Right atrium auricular region (tissue), 2 donors: ENCODE results near the gene PNN. TPM values are rescaled to one million over a fixed set of nuclear protein-coding genes. Genes with fewer than 3 reads are reported as not detected.
"Not testable (repeated sequence)": the region's sequence is repeated elsewhere in the genome, so short reads cannot be mapped to it uniquely, and the experiment has no call there.

Experiments used
- DNase-seq: peaks from one replicate; pipeline ENCODE4 v3.0.0-alpha.2; 2019; ENCODE audit warnings: low spot score
- H3K27ac ChIP-seq, 2 donors: fragments of 200-600 bp; sonication (generic); 1 replicate in 1 of 2; 2 replicates in 1 of 2; pipeline ENCODE4 v1.5.1; 2016 to 2019
- H3K27me3 ChIP-seq, 2 donors: fragments of 200-600 bp; sonication (generic); one replicate each; pipeline versions ENCODE4 v1.5.1 to v1.6.0; 2017 to 2019
- H3K36me3 ChIP-seq: fragments of 200-600 bp; sonication (generic); one replicate; pipeline ENCODE4 v1.5.1; 2016
- H3K4me1 ChIP-seq, 2 donors: fragments of 200-600 bp; sonication (generic); one replicate each; pipeline versions ENCODE4 v1.5.1 to v1.6.0; 2017 to 2019
- H3K4me3 ChIP-seq, 2 donors: fragments of 200-600 bp; sonication (generic); 1 replicate in 1 of 2; 2 replicates in 1 of 2; pipeline ENCODE4 v1.5.1; 2017 to 2019; ENCODE audit warnings: mild to moderate bottlenecking in 1 of 2, moderate library complexity in 1 of 2
- H3K9me3 ChIP-seq, 2 donors: fragments of 200-600 bp; sonication (generic); one replicate each; pipeline ENCODE4 v1.5.1; 2019
- total RNA-seq, 2 donors: library from RNA; depleted of rRNA; stranded (reverse); fragments of >200 nt; gene quantifications; one replicate each; pipeline ENCODE4 v1.1.0, GENCODE V29; 2016
- TF ChIP-seq, protein P1 (sequence below), 2 donors: fragments of 200-600 bp; sonication (generic); IDR thresholded peaks; one replicate each; pipeline ENCODE4 v1.5.1; 2019; ENCODE audit warnings: antibody characterized with exemption in 2 of 2

Gene PNN
- total RNA-seq, 2 donors from 2014 or later: 11.4 to 13.4 TPM

DNA sequence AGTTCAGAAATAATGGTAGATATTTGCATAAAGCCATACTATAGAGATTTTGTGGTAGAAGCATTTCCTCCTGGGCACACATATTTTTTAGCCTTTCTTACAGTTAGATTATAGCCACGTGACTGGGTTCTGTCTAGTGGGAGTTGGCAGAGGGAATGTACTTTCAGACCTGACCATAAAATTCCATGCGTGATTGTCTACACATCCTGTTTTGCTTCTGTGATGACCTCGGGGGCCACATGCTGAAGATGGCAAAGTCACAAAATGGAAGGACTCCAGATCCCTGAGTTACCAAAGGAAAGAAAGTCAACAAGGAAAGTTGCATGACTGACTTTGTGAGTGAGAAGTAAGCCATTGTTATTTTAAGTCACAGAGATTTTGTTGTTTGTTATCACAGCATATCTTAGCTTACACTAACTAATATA is 44.0 kb downstream of the PNN start:
- Histone ChIP-seq H3K4me1 (no peaks in the 10 kb centered on the region), H3K9me3 (no peaks in the 10 kb centered on the region), H3K27me3 (no peaks in the 10 kb centered on the region), H3K27ac (no peak overlapping the region), H3K36me3 (no peaks in the 10 kb centered on the region), H3K4me3 (no peak overlapping the region)
- TF ChIP-seq, protein P1, sequence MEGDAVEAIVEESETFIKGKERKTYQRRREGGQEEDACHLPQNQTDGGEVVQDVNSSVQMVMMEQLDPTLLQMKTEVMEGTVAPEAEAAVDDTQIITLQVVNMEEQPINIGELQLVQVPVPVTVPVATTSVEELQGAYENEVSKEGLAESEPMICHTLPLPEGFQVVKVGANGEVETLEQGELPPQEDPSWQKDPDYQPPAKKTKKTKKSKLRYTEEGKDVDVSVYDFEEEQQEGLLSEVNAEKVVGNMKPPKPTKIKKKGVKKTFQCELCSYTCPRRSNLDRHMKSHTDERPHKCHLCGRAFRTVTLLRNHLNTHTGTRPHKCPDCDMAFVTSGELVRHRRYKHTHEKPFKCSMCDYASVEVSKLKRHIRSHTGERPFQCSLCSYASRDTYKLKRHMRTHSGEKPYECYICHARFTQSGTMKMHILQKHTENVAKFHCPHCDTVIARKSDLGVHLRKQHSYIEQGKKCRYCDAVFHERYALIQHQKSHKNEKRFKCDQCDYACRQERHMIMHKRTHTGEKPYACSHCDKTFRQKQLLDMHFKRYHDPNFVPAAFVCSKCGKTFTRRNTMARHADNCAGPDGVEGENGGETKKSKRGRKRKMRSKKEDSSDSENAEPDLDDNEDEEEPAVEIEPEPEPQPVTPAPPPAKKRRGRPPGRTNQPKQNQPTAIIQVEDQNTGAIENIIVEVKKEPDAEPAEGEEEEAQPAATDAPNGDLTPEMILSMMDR (IDR thresholded peaks at IDR 0.05): no peak
- no peak for DNase-seq

DNA sequence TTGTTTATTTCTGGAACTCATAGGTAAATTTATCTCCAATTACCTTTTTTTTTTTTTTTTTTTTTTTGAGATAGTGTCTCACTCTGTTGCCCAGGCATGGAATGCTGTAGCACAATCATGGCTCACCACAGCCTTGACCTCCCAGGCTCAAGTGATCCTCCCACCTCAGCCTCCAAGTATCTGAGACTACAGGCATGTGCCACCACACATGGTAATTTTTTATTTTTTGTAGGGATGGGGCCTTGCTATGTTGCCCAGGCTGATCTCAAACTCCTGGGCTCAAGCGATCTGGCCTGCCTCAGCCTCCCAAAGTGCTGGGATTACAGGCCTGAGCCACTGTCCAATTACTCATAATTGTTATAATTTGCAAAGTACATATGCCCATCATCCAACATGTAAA is 45.4 kb downstream of the PNN start:
- not testable (repeated sequence) for H3K9me3 ChIP-seq, H3K4me1 ChIP-seq, H3K27me3 ChIP-seq, H3K4me3 ChIP-seq, H3K27ac ChIP-seq, DNase-seq, H3K36me3 ChIP-seq

DNA sequence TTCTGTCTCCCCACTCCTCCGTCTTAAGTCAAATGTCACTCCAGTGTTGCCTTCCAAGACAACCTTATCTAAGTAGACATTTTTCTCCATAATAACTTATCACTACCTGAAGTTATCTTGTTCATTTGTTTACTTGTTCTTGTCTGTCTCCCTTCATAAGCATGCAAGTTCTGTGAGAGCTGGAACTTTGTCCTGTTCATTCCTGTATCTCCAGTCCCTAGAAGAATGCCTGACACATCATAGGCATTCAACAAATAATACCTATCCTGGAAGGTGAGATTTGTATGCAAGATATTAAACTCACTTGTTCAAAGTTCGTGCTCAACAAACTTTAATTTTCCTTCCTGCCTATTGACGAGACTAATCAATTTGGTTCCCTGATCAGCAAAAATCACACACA is 53.0 kb downstream of the PNN start:
- DNase-seq: no peak
- Histone ChIP-seq H3K27me3 (no peaks in the 10 kb centered on the region), H3K9me3 (no peaks in the 10 kb centered on the region), H3K4me1 (no peaks in the 10 kb centered on the region), H3K4me3 (no peak overlapping the region), H3K36me3 (no peaks in the 10 kb centered on the region), H3K27ac (no peak overlapping the region)
- TF ChIP-seq, protein P1 (IDR thresholded peaks at IDR 0.05): no peak

DNA sequence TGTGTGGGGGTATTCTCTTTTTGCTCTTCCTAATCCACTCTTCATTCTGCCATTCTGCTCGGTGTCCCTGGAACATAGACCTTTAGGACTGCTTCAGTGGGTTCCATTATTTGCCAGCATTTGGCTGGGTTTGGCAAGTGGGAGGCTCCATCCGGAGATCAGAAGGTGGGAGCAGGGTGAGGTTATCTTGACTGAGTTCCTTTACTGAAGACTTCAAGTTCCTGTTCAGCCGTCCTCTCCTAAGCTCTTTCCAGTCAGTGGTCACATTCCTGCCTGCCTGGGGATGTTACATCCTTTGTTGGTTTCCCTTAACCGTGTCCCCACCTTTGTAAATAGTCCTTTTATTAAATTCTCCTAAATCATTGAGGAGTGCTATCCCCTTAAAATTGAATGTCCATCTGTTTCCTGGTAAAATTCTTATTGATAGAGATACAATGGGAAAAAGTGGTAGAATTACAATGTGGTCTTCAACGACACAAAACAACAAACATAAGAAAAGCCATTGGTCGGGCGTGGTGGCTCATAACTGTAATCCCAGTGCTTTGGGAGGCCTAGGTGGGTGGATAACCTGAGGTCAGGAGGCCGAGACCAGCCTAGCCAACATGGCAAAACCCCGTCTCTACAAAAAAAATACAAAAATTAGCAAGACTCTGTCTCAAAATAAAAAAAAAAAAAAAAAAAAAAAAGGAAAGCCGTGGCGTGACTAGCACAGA is 53.6 kb downstream of the PNN start:
- H3K36me3 ChIP-seq: no peaks in the 10 kb centered on the region
- no peak for DNase-seq
- H3K9me3 ChIP-seq: no peaks in the 10 kb centered on the region
- TF ChIP-seq, protein P1 (IDR thresholded peaks at IDR 0.05): no peak
- no peak overlapping the region for H3K4me3 ChIP-seq
- H3K27me3 ChIP-seq: no peaks in the 10 kb centered on the region
- no peaks in the 10 kb centered on the region for H3K4me1 ChIP-seq
- H3K27ac ChIP-seq: no peak overlapping the region

DNA sequence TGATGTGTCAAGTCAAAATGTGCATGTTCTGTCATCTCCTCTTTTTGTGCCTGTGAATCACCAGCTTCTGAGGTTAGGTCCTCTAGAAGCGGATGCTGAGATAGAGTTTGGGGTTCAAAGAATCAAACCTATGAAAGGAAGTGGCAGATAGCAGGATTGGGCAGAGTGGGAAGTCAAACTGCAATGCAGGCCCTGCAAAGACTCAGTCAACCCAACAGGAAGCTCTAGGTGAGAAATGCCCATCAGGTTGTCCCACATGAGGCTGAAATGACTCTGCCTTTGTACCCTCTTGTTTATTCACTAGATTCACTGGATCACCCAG is 54.1 kb downstream of the PNN start:
- Histone ChIP-seq H3K4me3 (no peak overlapping the region), H3K9me3 (no peaks in the 10 kb centered on the region), H3K27ac (no peak overlapping the region), H3K27me3 (no peaks in the 10 kb centered on the region), H3K4me1 (no peaks in the 10 kb centered on the region), H3K36me3 (no peaks in the 10 kb centered on the region)
- TF ChIP-seq, protein P1 (IDR thresholded peaks at IDR 0.05): no peak
- DNase-seq: no peak

DNA sequence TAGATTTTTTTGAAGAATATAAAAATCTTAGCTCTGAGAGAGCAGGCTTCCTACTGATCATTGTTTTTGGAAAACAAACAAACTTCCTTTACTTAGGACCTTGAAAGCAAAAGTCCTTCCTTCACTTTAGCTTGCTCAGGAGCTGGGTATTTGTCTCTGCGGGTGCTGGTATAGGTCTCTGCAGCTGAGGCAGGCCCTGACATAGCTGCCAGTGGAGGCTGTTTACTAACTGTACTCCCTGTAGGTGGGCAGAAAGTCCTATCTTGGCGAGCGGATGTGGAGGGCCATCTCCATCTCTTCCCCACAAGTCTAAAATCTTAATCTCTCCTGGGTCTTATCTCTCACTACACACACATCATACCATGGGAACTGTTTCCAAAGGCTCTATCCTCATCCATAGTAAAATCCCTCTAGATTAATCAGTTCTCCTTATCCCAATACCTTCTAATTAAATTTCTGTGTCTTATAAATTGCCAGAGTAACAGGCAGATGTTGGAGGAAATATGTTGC is 54.6 kb downstream of the PNN start:
- TF ChIP-seq, protein P1 (IDR thresholded peaks at IDR 0.05): no peak
- H3K36me3 ChIP-seq: no peaks in the 10 kb centered on the region
- H3K27me3 ChIP-seq: no peaks in the 10 kb centered on the region
- H3K4me3 ChIP-seq: no peak overlapping the region
- H3K27ac ChIP-seq: no peak overlapping the region
- H3K4me1 ChIP-seq: no peaks in the 10 kb centered on the region
- DNase-seq: no peak
- no peaks in the 10 kb centered on the region for H3K9me3 ChIP-seq
